Measurements from ENCODE around the gene NCOR1.

Gene NCOR1

DNA sequence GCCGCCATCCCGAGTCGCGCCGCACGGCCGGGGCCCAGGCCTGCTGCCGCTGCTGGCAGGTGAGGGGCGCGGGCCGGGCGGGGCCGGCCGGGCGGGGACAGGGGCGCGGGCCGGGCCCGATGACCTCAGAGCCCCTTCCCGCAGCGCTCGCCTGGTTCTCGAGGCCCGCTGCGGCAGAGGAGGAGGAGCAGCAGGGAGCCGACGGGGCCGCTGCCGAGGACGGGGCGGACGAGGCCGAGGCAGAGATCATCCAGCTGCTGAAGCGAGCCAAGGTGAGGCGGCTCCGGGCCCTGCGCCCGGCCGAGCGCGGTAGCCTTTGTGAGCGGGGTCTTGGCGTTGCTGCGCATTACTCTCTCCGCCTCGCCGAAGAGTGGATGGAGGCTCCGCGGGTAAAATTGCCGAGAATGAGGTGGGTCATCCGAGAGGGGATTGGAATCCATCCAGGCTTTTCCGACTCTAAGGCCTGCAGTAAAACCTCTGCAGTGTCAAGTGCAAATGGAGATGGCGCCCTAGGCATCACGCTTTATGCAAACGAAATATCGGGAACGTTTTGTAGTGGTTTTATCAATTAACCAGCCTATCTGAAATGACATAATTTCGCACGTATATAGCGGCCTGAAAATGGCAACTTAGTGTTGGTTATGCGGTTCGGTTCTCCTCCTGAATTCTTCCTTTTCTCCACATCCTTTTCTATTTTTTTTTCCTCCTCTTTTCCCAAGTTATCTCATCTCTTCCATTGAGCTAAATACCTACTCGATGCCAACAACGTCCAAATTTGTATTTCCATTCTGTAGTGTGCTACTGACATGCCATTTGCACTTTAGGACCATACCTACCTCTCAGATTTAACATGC is 215.1 kb downstream of the NCOR1 start:
- peak overlapping the region; percentile 74 for H3K4me3 ChIP-seq (ENCODE audit: low read length)
- TF ChIP-seq, protein P1, sequence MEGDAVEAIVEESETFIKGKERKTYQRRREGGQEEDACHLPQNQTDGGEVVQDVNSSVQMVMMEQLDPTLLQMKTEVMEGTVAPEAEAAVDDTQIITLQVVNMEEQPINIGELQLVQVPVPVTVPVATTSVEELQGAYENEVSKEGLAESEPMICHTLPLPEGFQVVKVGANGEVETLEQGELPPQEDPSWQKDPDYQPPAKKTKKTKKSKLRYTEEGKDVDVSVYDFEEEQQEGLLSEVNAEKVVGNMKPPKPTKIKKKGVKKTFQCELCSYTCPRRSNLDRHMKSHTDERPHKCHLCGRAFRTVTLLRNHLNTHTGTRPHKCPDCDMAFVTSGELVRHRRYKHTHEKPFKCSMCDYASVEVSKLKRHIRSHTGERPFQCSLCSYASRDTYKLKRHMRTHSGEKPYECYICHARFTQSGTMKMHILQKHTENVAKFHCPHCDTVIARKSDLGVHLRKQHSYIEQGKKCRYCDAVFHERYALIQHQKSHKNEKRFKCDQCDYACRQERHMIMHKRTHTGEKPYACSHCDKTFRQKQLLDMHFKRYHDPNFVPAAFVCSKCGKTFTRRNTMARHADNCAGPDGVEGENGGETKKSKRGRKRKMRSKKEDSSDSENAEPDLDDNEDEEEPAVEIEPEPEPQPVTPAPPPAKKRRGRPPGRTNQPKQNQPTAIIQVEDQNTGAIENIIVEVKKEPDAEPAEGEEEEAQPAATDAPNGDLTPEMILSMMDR (IDR thresholded peaks at IDR 0.05; ENCODE audit: insufficient read depth, low read depth, low read length, missing control alignments): no peak
- peak; percentile 44 for DNase-seq (ENCODE audit: low read depth)

DNA sequence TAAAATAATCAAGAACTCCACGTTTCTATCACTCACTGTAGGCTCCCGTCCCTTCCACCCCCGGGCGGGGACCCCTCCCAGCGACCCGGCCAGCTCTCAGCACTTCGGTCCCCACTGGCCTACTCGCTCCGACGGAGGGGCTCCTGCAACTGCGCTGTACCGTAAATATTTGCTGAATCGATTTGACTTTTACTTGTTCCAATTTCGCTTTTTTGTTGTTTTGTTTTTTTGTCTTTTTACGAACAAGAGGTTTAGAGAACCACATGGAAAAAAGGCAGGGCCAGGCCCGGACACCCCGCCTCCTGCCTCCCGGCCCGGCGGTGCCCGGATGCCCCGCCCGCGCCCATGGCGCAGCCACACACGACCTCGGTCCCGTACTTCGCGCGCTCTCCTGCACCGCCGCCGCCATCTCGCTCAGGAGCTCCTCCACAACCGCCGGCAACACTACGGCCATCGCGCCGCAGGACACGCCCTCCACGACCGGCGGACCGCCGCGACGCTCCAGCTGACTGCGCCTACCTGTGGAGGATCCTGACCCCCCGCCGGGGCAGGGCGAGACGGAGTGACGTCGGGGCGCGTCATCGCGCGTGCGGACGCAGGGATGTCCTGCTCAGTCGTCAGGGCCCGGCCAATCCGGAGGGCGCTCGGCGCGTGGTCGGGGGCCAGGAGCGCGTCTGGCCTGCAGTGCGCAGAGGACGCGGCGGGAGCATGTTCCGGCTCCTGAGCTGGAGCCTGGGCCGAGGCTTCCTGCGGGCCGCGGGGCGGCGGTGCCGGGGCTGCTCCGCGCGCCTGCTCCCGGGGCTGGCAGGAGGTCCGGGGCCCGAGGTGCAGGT is 216.0 kb downstream of the NCOR1 start, which contains the start of the genes TTC19 and ZSWIM7:
Gene TTC19 (plus strand): TSS at position 684 of the 833 bp plus-strand sequence. CDS start 25 bp downstream, at position 709.
Gene ZSWIM7 (minus strand): TSS at position 564 of the 833 bp plus-strand sequence. CDS start 110 bp downstream, at position 454.
- peak; percentile 96 for DNase-seq (ENCODE audit: low read depth)
- TF ChIP-seq, protein P1 (IDR thresholded peaks at IDR 0.05; ENCODE audit: insufficient read depth, low read depth, low read length, missing control alignments): no peak
- H3K4me3 ChIP-seq (ENCODE audit: low read length): peak within 1 kb of the TSS; percentile 74

DNA sequence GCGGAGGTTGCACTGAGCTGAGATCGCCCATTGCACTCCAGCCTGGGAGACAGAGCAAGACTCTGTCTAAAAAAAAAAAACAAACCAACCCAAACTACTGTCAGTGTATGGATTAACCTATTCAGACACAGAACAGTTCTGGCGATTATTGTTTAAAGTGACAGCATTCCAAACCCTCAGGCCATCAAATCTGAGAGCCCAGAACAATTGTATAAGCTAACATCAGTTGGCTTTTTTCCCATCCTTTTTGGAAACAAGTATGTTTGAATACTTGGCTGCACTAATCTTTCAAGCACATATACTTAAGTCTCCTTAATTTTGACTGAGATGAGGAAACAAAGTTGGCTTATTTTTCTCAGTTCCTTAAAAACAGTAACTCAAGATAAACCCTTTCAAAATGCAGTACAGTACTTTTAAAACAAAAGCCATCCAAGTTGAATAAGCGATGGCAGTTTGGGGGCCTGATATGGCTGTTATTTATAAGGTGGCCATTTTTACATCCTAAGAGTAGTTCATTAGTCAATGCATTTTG is 217.2 kb downstream of the NCOR1 start:
- TF ChIP-seq, protein P1 (IDR thresholded peaks at IDR 0.05; ENCODE audit: insufficient read depth, low read depth, low read length, missing control alignments): no peak
- no peak for DNase-seq (ENCODE audit: low read depth)
- no peak overlapping the region for H3K4me3 ChIP-seq (ENCODE audit: low read length)

DNA sequence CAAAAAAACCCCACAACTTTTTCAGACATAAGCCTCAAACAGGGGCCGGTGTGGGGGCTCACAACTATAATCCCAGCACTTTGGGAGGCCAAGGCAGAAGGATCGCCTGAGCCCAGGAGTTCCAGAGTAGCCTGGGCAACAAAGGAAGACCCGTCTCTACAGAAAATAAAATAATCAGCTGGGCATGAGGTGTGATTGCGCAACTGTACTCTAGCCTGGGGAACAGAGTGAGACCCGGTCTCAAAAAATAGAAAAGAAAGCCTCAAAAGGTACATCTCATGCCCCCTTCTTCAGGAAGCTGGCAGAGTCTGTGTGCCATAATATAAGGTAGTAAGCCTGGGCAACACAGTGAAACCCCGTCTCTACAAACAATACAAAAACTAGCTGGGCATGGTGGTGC is 219.0 kb downstream of the NCOR1 start:
- DNase-seq (ENCODE audit: low read depth): no peak
- H3K4me3 ChIP-seq (ENCODE audit: low read length): no peak overlapping the region
- TF ChIP-seq, protein P1 (IDR thresholded peaks at IDR 0.05; ENCODE audit: insufficient read depth, low read depth, low read length, missing control alignments): no peak

DNA sequence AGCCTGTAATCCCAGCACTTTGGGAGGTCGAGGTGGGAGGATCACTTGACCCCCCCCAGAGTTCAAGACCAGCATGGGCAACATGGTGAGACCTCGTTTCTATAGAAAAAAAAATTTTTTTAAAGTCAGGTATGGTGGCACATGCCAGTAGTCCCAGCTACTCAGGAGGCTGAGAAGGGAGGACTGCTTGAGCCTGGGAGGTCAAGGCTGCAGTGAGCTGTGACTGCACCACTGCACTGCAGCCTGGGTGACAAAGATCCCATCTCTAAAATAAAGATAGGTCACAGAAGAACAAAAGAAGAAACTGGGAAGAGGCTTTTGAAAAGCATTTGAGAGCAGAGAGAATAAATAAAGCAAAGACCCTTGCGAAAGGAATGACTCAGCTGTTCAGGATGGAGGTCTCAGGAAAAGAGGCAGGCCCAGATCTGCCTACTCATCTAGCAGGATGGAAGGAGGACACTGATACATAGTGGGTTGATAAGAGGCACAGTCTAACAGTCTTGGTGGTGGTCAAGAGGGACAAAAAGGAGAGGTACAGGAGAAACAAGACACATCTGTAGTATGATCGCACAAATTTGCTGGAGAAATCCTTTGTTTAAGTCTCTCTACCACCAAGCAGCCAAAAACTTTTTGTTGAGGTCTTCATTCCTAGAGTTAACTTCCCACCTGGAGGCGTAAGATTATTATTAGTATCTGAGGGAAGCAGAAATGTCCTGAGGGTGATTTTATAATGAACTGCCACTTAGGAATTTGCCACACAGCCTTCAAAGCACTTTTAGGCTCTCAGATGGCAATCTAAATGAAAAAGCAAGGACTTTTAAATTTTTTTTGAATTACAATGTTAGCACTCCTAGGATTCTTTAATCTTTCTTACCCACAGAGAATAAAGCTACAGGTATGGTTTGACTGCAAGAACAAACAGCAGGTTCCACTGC is 233.4 kb downstream of the NCOR1 start:
- H3K4me3 ChIP-seq (ENCODE audit: low read length): no peak overlapping the region
- peak; percentile 75 for DNase-seq (ENCODE audit: low read depth)
- TF ChIP-seq, protein P1 (IDR thresholded peaks at IDR 0.05; ENCODE audit: insufficient read depth, low read depth, low read length, missing control alignments): no peak

DNA sequence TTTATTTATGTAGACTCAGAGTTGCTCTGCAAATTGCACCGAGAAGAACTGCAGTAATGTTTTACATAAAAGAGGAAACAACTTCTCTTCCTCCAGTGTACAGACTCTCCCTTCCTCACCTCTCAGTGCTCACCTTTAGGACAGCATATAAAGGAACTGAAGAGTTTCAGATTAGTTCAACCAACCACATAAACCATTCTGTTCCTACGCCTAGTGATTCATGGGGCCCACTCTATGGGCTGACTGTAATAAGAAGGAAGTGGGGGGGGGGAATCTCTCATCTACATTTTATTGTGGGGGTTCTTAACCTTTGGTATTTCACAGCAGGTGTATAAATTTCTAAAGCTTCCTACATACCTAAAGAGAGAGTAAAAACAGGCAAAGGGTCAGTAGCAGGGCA is 234.1 kb downstream of the NCOR1 start:
- TF ChIP-seq, protein P1 (IDR thresholded peaks at IDR 0.05; ENCODE audit: insufficient read depth, low read depth, low read length, missing control alignments): no peak
- peak; percentile 40 for DNase-seq (ENCODE audit: low read depth)
- no peak overlapping the region for H3K4me3 ChIP-seq (ENCODE audit: low read length)
